Thoracic aorta (tissue), 2 donors: ENCODE measurements around the gene NFKB2. TPM values are rescaled to one million over a fixed set of nuclear protein-coding genes. Genes with fewer than 3 reads are reported as not detected.

Source experiments
- ATAC-seq: fragments of 150-250 bp; one replicate; pipeline ENCODE4 v1.8.0; 2017; ENCODE audit warnings: low read depth; ENCODE audit not compliant: insufficient number of reproducible peaks, low FRiP score
- DNase-seq: peaks from one replicate; pipeline ENCODE4 v3.0.0-alpha.2; 2020; ENCODE audit warnings: low spot score
- H3K27ac ChIP-seq, 2 donors: fragments of 200-600 bp; sonication (generic); 1 replicate in 1 of 2; 2 replicates in 1 of 2; pipeline ENCODE4 v1.5.1; 2016; ENCODE audit warnings: mild to moderate bottlenecking in 2 of 2, moderate library complexity in 2 of 2
- H3K27me3 ChIP-seq: fragments of 200-600 bp; sonication (generic); replicated peaks from 2 replicates; pipeline ENCODE4 v1.6.0; 2016; ENCODE audit warnings: mild to moderate bottlenecking; ENCODE audit not compliant: insufficient read depth
- H3K36me3 ChIP-seq: fragments of 200-600 bp; sonication (generic); one replicate; pipeline ENCODE4 v1.5.1; 2016
- H3K4me1 ChIP-seq, 2 donors: fragments of 200-600 bp; sonication (generic); 1 replicate in 1 of 2; 2 replicates in 1 of 2; pipeline versions ENCODE4 v1.5.1 to v1.6.0; 2016; ENCODE audit warnings: low read depth in 2 of 2, mild to moderate bottlenecking in 1 of 2; ENCODE audit not compliant: control insufficient read depth in 1 of 2
- H3K4me3 ChIP-seq: fragments of 200-600 bp; sonication (generic); 2 replicates; pipeline ENCODE4 v1.5.1; 2016; ENCODE audit warnings: mild to moderate bottlenecking
- H3K9me3 ChIP-seq: fragments of 200-600 bp; sonication (generic); 2 replicates; pipeline ENCODE4 v1.5.1; 2016
- total RNA-seq, 2 donors: library from RNA; depleted of rRNA; stranded (reverse); fragments of >200 nt; gene quantifications; one replicate each; pipeline versions ENCODE4 v1.1.0 to v1.2.3, GENCODE V29; 2016
- TF ChIP-seq, protein P1 (sequence below): fragments of 200-600 bp; sonication (generic); IDR thresholded peaks from one replicate; pipeline ENCODE4 v1.5.1; 2019; ENCODE audit warnings: antibody characterized with exemption

The NFKB2 gene
- total RNA-seq, 2 donors from 2014 or later = 26.8 to 40.9 TPM

DNA sequence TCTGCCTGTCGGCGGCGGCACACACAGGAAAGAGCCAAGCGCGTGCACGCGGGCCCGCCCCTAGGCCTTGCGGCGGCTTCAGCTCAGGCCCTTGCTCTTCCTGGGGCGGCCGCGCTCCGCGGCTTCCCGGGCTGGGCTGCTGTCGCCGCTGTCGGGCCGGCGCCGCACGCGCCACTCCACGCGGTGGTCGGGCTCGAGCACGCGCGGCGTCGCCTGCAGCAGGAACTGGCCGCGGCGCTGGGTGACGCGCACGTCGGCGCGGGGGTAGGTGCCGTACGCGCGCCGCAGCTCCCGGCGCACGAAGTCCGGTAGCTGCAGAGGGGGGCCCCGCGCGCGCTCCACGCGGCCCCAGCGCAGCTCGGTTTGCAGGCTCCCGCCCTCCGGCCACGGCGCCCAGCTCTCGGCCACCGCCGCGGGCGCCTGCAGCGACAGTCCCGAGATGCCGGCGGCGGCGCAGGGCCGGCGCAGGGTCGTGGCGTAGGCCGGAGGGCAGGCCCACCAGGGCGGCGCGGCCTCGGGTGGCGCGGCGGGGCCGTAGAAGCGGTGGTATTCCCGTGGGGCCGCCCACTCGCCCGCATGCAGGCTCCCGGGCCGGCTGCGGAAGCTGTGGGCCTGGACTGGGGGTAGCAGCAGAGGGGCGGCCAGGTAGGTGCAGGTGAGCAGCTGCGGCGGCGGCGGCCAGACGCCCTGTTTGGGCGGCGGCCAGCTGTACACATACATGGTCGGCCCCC is 55.0 kb downstream of the NFKB2 start:
- H3K4me1 ChIP-seq = peaks cover 0 to 18% of the 10 kb centered on the region in 2 donors
- peak; percentile 70 for ATAC-seq
- H3K27ac ChIP-seq = peak overlapping the region; percentile 61 to 66
- DNase-seq = no peak
- TF ChIP-seq, protein P1, sequence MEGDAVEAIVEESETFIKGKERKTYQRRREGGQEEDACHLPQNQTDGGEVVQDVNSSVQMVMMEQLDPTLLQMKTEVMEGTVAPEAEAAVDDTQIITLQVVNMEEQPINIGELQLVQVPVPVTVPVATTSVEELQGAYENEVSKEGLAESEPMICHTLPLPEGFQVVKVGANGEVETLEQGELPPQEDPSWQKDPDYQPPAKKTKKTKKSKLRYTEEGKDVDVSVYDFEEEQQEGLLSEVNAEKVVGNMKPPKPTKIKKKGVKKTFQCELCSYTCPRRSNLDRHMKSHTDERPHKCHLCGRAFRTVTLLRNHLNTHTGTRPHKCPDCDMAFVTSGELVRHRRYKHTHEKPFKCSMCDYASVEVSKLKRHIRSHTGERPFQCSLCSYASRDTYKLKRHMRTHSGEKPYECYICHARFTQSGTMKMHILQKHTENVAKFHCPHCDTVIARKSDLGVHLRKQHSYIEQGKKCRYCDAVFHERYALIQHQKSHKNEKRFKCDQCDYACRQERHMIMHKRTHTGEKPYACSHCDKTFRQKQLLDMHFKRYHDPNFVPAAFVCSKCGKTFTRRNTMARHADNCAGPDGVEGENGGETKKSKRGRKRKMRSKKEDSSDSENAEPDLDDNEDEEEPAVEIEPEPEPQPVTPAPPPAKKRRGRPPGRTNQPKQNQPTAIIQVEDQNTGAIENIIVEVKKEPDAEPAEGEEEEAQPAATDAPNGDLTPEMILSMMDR = no peak
- H3K9me3 ChIP-seq = no peaks in the 10 kb centered on the region
- H3K4me3 ChIP-seq = peak overlapping the region; percentile 90
- H3K27me3 ChIP-seq = no peaks in the 10 kb centered on the region
- H3K36me3 ChIP-seq = no peaks in the 10 kb centered on the region

DNA sequence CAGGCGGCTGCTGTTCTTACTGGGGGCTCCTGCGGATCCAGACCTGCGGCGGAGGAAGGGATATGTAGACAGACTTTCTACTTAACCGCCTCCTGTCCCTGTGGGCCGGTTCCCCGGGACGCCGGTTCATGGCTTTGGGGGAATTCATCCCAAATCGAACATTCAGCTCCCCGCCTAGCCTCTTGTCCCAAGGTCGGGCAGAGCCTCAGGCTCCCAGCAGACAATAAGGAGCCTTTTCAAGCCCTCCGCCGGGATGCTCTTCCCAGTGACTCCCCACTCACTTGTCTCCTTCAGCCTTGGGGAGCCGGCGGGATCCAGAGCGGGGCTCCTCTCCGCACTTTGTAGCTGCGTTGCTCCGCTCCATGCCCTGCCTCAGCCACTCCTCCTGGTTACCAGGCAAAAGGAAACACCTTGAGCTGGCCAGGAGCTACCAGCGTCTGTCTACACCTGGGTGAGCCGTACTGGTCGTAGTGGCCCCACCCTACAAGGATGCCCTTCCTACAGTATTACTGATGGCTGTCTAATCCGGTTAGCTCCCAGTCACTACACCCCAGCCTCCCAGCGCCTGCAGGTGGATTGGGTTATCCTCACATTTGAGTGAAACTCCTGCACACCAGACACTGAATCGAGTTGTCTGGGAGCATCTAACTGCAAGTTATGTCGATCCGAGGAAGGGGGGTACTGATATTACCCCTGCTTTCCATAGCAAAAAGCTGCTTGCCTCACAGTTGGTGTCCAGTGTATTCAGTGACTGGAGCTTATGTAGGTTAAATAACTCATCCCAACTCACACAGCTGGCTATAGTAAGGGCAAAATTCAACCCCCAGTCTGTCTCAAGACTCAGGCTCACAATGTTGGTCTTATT is 55.8 kb downstream of the NFKB2 start, which contains the start of gene C10orf95:
TSS of gene C10orf95 (minus strand) at position 439 of the 865 bp plus-strand sequence. CDS start 450 bp downstream, outside the sequence.
- H3K27me3 ChIP-seq = no peaks in the 10 kb centered on the region
- H3K27ac ChIP-seq = peak within 1 kb of the TSS; percentile 61 to 66
- TF ChIP-seq, protein P1 = no peak
- H3K9me3 ChIP-seq = no peaks in the 10 kb centered on the region
- DNase-seq (no peak), ATAC-seq (no peak)
- peak within 1 kb of the TSS; percentile 90 for H3K4me3 ChIP-seq
- H3K4me1 ChIP-seq = peaks cover 0 to 18% of the 10 kb centered on the region in 2 donors
- no peaks in the 10 kb centered on the region for H3K36me3 ChIP-seq

Other genes with a start within 250 kb of the NFKB2 start
- gene NOLC1, start 243.3 kb upstream of the NFKB2 start, total RNA-seq = 100 to 1,000 TPM in 1 of 2 donors, 10 to 100 TPM in 1; 34.1 to 104 TPM
- not detected for gene ELOVL3, start 169.4 kb upstream of the NFKB2 start, total RNA-seq
- not detected for gene PITX3, start 154.2 kb upstream of the NFKB2 start, total RNA-seq
- gene GBF1, start 150.2 kb upstream of the NFKB2 start, total RNA-seq = 10 to 100 TPM; 38.1 to 44.9 TPM
- under 1 TPM in 1 of 2 donors, not detected in 1; 0.21 TPM for gene PSD, start 23.1 kb downstream of the NFKB2 start, total RNA-seq
- gene FBXL15, start 25.1 kb downstream of the NFKB2 start, total RNA-seq = 10 to 100 TPM; 19.8 to 24.0 TPM
- gene CUEDC2, start 36.9 kb downstream of the NFKB2 start, total RNA-seq = 10 to 100 TPM; 40.8 to 53.2 TPM
- gene C10orf95, start 55.8 kb downstream of the NFKB2 start, total RNA-seq = not detected
- gene ACTR1A, start 107.0 kb downstream of the NFKB2 start, total RNA-seq = 100 to 1,000 TPM in 1 of 2 donors, 10 to 100 TPM in 1; 98.0 to 116 TPM
- 1 to 10 TPM; 4.6 to 7.6 TPM for gene SUFU, start 108.3 kb downstream of the NFKB2 start, total RNA-seq
- gene TRIM8, start 248.8 kb downstream of the NFKB2 start, total RNA-seq = 100 to 1,000 TPM; 154 to 192 TPM